Karpas-422 (cell line): ENCODE results near the gene PRKCB. TPM values are rescaled to one million over a fixed set of nuclear protein-coding genes. Genes with fewer than 3 reads are reported as not detected.
A peak's percentile ranks its signal among the peaks of the same experiment; 100 is the strongest.
"Not testable (repeated sequence)": the region's sequence is repeated elsewhere in the genome, so short reads cannot be mapped to it uniquely, and the experiment has no call there.

Source experiments
- DNase-seq: peaks from one replicate; pipeline ENCODE4 v3.0.0-alpha.2; 2015
- H2AFZ ChIP-seq: fragments of 200-600 bp; sonication (generic); 2 replicates; pipeline ENCODE4 v1.6.1; 2014; ENCODE audit warnings: antibody characterized with exemption, low read length, mixed read lengths
- H3K27ac ChIP-seq: fragments of 200-600 bp; sonication (generic); 2 replicates; pipeline ENCODE4 v1.5.1; 2014; ENCODE audit warnings: mild to moderate bottlenecking, low read length, moderate library complexity
- H3K27me3 ChIP-seq: fragments of 200-600 bp; sonication (generic); 2 replicates; pipeline ENCODE4 v1.6.1; 2014; ENCODE audit warnings: low read length, mixed read lengths
- H3K36me3 ChIP-seq: fragments of 200-600 bp; sonication (generic); 2 replicates; pipeline ENCODE4 v1.6.1; 2014; ENCODE audit warnings: low read length, mixed read lengths; ENCODE audit not compliant: insufficient read depth
- H3K4me1 ChIP-seq: fragments of 200-600 bp; sonication (generic); 2 replicates; pipeline ENCODE4 v1.6.1; 2014; ENCODE audit warnings: mild to moderate bottlenecking, low read length, mixed read lengths
- H3K4me2 ChIP-seq: fragments of 200-600 bp; sonication (generic); 2 replicates; pipeline ENCODE4 v1.6.1; 2014; ENCODE audit warnings: low read length, low read depth, mild to moderate bottlenecking; ENCODE audit not compliant: poor library complexity, severe bottlenecking
- H3K4me3 ChIP-seq: fragments of 200-600 bp; sonication (generic); 2 replicates; pipeline ENCODE4 v1.5.1; 2014; ENCODE audit warnings: mild to moderate bottlenecking, antibody characterized with exemption, low read length, mixed read lengths
- H3K79me2 ChIP-seq: fragments of 200-600 bp; sonication (generic); 2 replicates; pipeline ENCODE4 v1.6.1; 2014; ENCODE audit warnings: mild to moderate bottlenecking, low read length, mixed read lengths
- H3K9ac ChIP-seq: fragments of 200-600 bp; sonication (generic); 2 replicates; pipeline ENCODE4 v1.6.0; 2014; ENCODE audit warnings: low read length
- H3K9me2 ChIP-seq: fragments of 200-600 bp; sonication (generic), shearing (Covaris generic); replicated peaks from 2 replicates; pipeline ENCODE4 v1.6.0; 2014; ENCODE audit warnings: mild to moderate bottlenecking, low read length, moderate library complexity; ENCODE audit not compliant: insufficient read depth
- H3K9me3 ChIP-seq: fragments of 300-700, 200-600 bp; sonication (generic); 2 replicates; pipeline ENCODE4 v1.6.1; 2014; ENCODE audit warnings: low read length, mixed read lengths
- H4K20me1 ChIP-seq: fragments of 200-600 bp; sonication (generic); 2 replicates; pipeline ENCODE4 v1.6.1; 2014; ENCODE audit warnings: mild to moderate bottlenecking, antibody characterized with exemption, low read length, low read depth; ENCODE audit not compliant: insufficient read depth
- total RNA-seq: library from RNA; depleted of rRNA; stranded (reverse); fragments of >200 nt; shearing (Covaris generic); gene quantifications from 2 replicates; pipeline ENCODE4 v1.2.3, GENCODE V29; 2014; ENCODE audit warnings: low replicate concordance

PRKCB gene
- total RNA-seq, 1 experiment from 2014 or later, result 21.7 TPM

- H3K27ac ChIP-seq, result no peak overlapping the region
- no peaks in the 10 kb centered on the region for H3K36me3 ChIP-seq
- H2AFZ ChIP-seq, result no peak overlapping the region
- H3K9ac ChIP-seq, result no peak overlapping the region
- no peaks in the 10 kb centered on the region for H3K79me2 ChIP-seq
- no peak for DNase-seq
- H3K27me3 ChIP-seq, result no peaks in the 10 kb centered on the region; the same call in 1 of the 2 replicates
- no peaks in the 10 kb centered on the region for H3K9me3 ChIP-seq
- no peaks in the 10 kb centered on the region for H3K9me2 ChIP-seq
- H3K4me2 ChIP-seq, result no peak overlapping the region
- H4K20me1 ChIP-seq, result peaks cover 2% of the 10 kb centered on the region
- peaks cover 22% of the 10 kb centered on the region for H3K4me1 ChIP-seq
- no peak overlapping the region for H3K4me3 ChIP-seq
Observed at GRCh38 chr16:24009098-24009497, 173.3 kb downstream of the PRKCB start.

- peak overlapping the region; percentile 16 for H3K4me2 ChIP-seq
- H3K9ac ChIP-seq, result no peak overlapping the region
- peaks cover 30% of the 10 kb centered on the region for H3K4me1 ChIP-seq
- H4K20me1 ChIP-seq, result peaks cover 2% of the 10 kb centered on the region
- no peaks in the 10 kb centered on the region for H3K9me2 ChIP-seq
- no peaks in the 10 kb centered on the region for H3K79me2 ChIP-seq
- DNase-seq, result no peak
- H3K27me3 ChIP-seq, result no peaks in the 10 kb centered on the region; the same call in 1 of the 2 replicates
- no peak overlapping the region for H3K27ac ChIP-seq
- H2AFZ ChIP-seq, result no peak overlapping the region
- H3K9me3 ChIP-seq, result no peaks in the 10 kb centered on the region
- no peaks in the 10 kb centered on the region for H3K36me3 ChIP-seq
- no peak overlapping the region for H3K4me3 ChIP-seq
Observed at GRCh38 chr16:24009955-24010354, 174.2 kb downstream of the PRKCB start.

GRCh38 chr16:24010440-24011089 lies 174.8 kb downstream of the PRKCB start:
- Histone ChIP-seq H3K4me1 (peaks cover 35% of the 10 kb centered on the region), H3K27ac (no peak overlapping the region), H3K9ac (no peak overlapping the region), H3K9me2 (no peaks in the 10 kb centered on the region), H2AFZ (no peak overlapping the region), H3K4me3 (no peak overlapping the region), H3K79me2 (no peaks in the 10 kb centered on the region), H3K4me2 (peak overlapping the region; percentile 16), H3K9me3 (no peaks in the 10 kb centered on the region), H3K27me3 (no peaks in the 10 kb centered on the region; the same call in 1 of the 2 replicates), H4K20me1 (peaks cover 3% of the 10 kb centered on the region), H3K36me3 (no peaks in the 10 kb centered on the region)
- DNase-seq, result peak; percentile 95

GRCh38 chr16:24011237-24011636 lies 175.5 kb downstream of the PRKCB start:
- Histone ChIP-seq H2AFZ (no peak overlapping the region), H3K4me3 (no peak overlapping the region), H3K27ac (no peak overlapping the region), H3K36me3 (no peaks in the 10 kb centered on the region), H4K20me1 (peaks cover 5% of the 10 kb centered on the region), H3K9me3 (no peaks in the 10 kb centered on the region), H3K9ac (no peak overlapping the region), H3K9me2 (no peaks in the 10 kb centered on the region), H3K4me1 (peaks cover 35% of the 10 kb centered on the region), H3K79me2 (no peaks in the 10 kb centered on the region), H3K4me2 (no peak overlapping the region), H3K27me3 (no peaks in the 10 kb centered on the region; the same call in 1 of the 2 replicates)
- no peak for DNase-seq

GRCh38 chr16:24013054-24013636 lies 177.4 kb downstream of the PRKCB start:
- Histone ChIP-seq H3K4me1 (peaks cover 35% of the 10 kb centered on the region), H3K9ac (no peak overlapping the region)

GRCh38 chr16:24013864-24014645 lies 178.3 kb downstream of the PRKCB start:
- Histone ChIP-seq H3K9ac (no peak overlapping the region), H3K4me2 (peak overlapping the region; percentile 41), H3K9me3 (no peaks in the 10 kb centered on the region), H3K27ac (no peak overlapping the region), H3K27me3 (no peaks in the 10 kb centered on the region), H3K79me2 (no peaks in the 10 kb centered on the region), H4K20me1 (peaks cover 3% of the 10 kb centered on the region; the same call in 1 of the 2 replicates), H3K36me3 (no peaks in the 10 kb centered on the region), H3K4me1 (peaks cover 30% of the 10 kb centered on the region), H3K4me3 (peak overlapping the region; percentile 3; the same call in 1 of the 2 replicates), H2AFZ (no peak overlapping the region), H3K9me2 (no peaks in the 10 kb centered on the region)
- peak; percentile 96 for DNase-seq

More at GRCh38 chr16:24013054-24013636, 177.4 kb downstream of the PRKCB start:
- Histone ChIP-seq H3K4me3 (no peak overlapping the region), H3K36me3 (no peaks in the 10 kb centered on the region), H3K79me2 (no peaks in the 10 kb centered on the region), H3K9me2 (no peaks in the 10 kb centered on the region), H2AFZ (no peak overlapping the region), H3K27me3 (no peaks in the 10 kb centered on the region), H3K27ac (no peak overlapping the region), H3K9me3 (no peaks in the 10 kb centered on the region), H4K20me1 (peaks cover 2% of the 10 kb centered on the region; the same call in 1 of the 2 replicates), H3K4me2 (peak overlapping the region; percentile 41)
- no peak for DNase-seq

GRCh38 chr16:24014955-24015354 lies 179.2 kb downstream of the PRKCB start:
- not testable (repeated sequence) for H3K4me3 ChIP-seq, H3K9me2 ChIP-seq, H2AFZ ChIP-seq, DNase-seq, H4K20me1 ChIP-seq, H3K36me3 ChIP-seq, H3K27me3 ChIP-seq, H3K79me2 ChIP-seq, H3K9me3 ChIP-seq, H3K27ac ChIP-seq, H3K9ac ChIP-seq
- Histone ChIP-seq H3K4me2 (peak overlapping the region; percentile 41), H3K4me1 (peaks cover 32% of the 10 kb centered on the region)

GRCh38 chr16:24015923-24016322 lies 180.1 kb downstream of the PRKCB start:
- peaks cover 36% of the 10 kb centered on the region for H3K4me1 ChIP-seq
- DNase-seq, result no peak

More at GRCh38 chr16:24015923-24016322, 180.1 kb downstream of the PRKCB start:
- H3K27me3 ChIP-seq, result no peaks in the 10 kb centered on the region
- H3K27ac ChIP-seq, result no peak overlapping the region
- H3K9me3 ChIP-seq, result no peaks in the 10 kb centered on the region
- H3K4me2 ChIP-seq, result no peak overlapping the region
- H3K79me2 ChIP-seq, result no peaks in the 10 kb centered on the region
- H4K20me1 ChIP-seq, result peaks cover 6% of the 10 kb centered on the region; the same call in 1 of the 2 replicates
- H3K36me3 ChIP-seq, result no peaks in the 10 kb centered on the region
- no peaks in the 10 kb centered on the region for H3K9me2 ChIP-seq
- H2AFZ ChIP-seq, result no peak overlapping the region
- no peak overlapping the region for H3K9ac ChIP-seq
- H3K4me3 ChIP-seq, result no peak overlapping the region
